Glomerular endothelial cell (primary cell): ENCODE results near the gene PIK3CB. TPM values are rescaled to one million over a fixed set of nuclear protein-coding genes. Genes with fewer than 3 reads are reported as not detected.
"Not testable (repeated sequence)": the region's sequence is repeated elsewhere in the genome, so short reads cannot be mapped to it uniquely, and the experiment has no call there.

Experiments
- DNase-seq: peaks from one replicate; pipeline ENCODE4 v3.0.0-alpha.2; 2011; ENCODE audit warnings: low read depth, low spot score; ENCODE audit errors: extremely low read depth
- total RNA-seq: library from RNA; depleted of rRNA; stranded (reverse); fragments of >200 nt; gene quantifications from 2 replicates; pipeline ENCODE4 v1.2.3, GENCODE V29; 2015

PIK3CB gene
- total RNA-seq, 1 donor from 2014 or later: 19.7 TPM

- DNase-seq: no peak
These were observed 14.0 kb upstream of the PIK3CB start for GRCh38 chr3:138848696-138849095.

DNA sequence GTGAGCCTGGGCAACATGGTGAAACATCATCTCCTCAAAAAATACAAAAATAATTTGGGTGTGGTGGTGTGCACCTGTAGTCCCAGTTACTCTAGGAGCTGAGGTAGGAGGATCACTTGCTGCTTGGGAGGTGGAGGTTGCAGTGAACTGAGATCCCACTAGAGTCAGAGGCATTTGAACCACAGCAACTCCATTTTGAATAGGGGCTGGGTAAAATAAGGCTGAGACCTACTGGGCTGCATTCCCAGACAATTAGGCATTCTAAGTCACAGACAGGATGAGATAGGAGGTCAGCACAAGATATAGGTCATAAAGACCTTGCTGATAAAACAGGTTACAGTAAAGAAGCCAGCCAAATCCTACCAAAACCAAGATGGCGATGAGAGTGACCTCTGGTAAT lies 12.1 kb upstream of the PIK3CB start:
- not testable (repeated sequence) for DNase-seq

- DNase-seq: no peak
These were observed 11.6 kb upstream of the PIK3CB start for GRCh38 chr3:138846262-138846791.

DNA sequence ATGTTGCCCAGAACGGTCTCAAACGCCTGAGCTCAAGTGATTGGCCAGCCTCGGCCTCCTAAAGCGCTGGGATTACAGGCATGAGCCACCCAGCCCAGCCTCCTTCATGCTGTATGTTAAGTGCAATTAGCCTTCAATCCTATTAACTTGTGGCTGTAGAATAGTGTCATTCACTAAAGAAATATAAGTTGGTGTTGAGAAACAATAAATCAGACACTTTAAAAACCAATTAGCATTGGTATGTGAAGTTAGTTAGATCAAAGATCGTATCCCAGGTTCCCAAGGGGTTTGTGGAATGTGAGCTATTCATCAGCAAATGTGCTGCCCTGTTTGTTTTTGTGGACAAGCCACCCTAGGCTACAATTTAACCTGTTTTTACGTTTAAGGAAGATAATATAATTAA lies 11.0 kb upstream of the PIK3CB start:
- no peak for DNase-seq

GRCh38 chr3:138845181-138845601 lies 10.5 kb upstream of the PIK3CB start:
- no peak for DNase-seq

GRCh38 chr3:138842483-138843188 lies 7.9 kb upstream of the PIK3CB start:
- DNase-seq: no peak

DNA sequence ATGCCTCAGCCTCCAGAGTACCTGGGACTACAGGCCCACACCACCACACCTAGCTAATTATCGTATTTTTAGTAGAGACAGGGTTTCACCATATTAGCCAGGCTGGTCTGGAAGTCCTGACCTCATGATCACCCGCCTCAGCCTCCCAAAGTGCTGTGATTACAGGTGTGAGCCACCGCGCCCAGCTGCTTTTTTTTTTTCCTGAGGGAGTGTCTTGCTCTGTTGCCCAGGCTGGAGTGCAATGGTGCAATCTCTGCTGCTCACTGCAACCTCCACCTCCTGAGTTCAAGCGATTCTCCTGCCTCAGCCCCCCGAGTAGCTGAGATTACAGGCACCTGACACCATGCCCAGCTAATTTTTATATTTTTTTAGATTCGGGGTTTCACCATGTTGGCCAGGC lies 3.7 kb upstream of the PIK3CB start:
- DNase-seq: not testable (repeated sequence)

DNA sequence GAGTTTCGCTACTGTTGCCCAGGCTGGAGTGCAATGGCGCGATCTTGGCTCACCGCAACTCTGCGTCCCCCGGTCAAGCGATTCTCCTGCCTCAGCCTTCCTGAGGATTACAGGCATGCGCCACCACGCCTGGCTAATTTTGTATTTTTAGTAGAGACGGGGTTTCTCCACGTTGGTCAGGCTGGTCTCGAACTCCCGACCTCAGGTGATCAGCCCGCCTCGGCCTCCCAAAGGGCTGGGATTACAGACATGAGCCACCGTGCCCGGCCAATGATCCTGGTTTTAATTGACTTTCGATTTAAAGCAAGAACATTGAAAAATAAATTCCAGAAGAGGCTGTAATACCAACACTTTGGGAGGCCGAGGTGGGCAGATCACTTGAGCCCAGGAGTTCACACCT lies 1.1 kb upstream of the PIK3CB start:
- not testable (repeated sequence) for DNase-seq

DNA sequence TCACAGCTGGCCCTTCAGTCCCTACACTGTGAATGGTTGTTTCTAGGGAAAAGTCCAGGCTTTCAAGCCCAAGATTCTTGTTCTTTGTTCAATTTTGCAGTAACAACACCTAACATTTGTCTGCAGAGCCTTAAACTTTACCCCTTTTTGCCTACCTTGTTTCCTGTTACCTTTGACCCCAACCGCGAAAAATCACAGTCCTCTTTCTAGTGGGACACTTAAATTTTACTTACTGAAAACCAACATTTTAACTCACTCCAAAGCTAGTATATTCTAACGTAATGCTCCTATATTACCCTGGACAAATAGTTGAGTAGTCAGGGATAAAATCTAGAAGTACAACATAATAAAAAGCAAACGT lies 649 bp upstream of the PIK3CB start:
- no peak for DNase-seq

DNA sequence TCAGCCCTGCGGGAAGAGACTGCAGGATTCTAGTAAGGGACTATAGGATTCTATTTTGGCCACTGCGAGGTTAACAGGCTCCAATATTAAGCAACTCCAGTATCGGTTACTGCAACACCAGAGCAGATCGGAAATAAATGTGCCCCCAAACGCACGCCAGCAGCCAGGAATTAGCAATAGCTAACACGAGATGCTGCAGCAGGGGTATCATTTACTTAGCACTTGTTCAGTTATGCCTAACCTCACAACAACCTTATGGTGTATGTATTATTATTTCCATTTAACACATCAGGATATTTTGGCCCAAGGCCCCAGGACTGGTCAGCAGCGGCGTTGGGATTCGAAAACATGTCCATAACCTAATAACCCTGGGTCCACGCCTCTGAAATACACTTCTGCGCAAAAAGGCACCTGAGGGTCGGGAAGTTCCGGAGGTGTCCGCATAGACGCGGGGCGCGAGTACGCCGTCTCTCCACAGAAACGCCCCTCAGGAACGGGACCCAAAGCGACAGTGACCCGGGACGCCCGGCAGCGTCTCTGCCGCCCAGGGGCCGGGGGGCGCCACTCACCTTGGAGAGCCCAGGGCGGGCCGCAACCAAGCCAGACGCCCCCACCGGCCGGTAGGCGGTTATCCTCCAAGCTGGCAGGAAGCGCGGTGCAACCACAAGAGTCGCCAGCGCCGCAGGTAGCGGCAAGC lies 681 bp downstream of the PIK3CB start:
- no peak for DNase-seq

DNA sequence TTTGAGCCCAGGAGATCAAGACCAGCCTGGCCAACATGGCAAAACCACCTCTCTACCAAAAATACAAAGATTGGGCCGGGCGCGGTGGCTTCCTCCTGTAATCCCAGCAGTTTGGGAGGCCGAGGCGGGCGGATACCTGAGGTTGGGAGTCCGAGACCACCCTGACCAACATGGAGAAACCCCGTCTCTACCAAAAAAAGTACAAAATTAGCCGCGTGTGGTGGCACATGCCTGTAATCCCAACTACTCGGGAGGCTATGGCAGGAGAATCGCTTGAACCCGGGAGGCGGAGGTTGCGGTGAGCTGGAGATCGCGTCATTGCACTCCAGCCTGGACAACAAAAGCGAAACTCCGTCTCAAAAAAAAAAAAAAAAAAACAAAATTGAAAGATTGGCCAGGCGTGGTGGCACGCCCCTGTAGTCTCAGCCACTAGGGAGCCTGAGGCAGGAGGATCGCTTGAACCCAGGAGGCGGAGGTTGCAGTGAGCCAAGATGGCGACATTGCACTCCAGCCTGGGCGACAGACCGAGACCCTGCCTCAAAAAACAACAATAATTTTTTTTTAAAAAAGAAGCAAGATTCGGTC lies 2.2 kb downstream of the PIK3CB start:
- not testable (repeated sequence) for DNase-seq

DNA sequence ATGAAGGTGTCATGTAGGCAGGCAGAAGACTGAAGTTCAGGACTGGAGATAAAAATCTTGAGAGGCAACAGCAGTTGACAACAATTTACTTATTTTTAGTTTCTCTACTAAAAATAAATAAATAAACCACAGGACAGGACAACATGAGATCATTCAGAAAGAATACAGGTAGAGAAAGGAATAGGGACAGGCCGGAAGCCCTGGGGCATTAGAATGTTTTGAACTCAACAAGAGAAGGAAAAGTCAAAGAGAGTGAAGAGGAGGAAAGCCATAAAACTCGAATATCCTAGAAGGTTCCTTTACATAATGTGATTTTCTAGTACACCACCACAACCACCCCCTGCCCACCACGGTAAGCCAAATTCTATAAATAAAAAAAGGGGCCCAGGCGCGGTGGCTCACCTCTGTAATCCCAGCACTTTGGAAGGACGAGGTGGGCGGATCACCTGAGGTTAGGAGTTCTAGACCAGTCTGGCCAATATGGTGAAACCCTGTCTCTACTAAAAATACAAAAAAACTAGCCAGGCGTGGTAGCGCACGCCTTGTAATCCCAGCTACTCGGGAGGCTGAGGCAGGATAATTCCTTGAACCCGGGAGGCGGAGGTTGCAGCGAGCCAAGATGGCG lies 4.7 kb downstream of the PIK3CB start:
- DNase-seq: no peak

DNA sequence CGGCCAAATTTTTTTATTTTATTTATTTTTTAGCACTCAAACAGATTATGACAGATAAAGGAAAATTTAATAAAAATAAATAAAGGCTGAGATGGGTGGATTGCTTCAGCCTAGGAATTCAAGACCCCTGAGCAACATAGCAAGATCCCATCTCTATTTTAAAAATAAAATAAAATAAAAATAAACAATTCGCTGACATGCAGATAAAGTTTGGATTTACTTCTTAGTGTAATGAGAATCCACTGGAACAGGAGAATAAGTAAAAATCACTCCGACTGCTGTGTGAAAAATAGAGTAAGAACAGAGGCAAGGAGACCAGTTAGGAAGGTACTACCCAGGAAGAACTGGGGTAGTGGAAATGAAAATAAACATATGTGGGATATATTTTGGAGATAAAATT lies 5.6 kb downstream of the PIK3CB start:
- DNase-seq: no peak

DNA sequence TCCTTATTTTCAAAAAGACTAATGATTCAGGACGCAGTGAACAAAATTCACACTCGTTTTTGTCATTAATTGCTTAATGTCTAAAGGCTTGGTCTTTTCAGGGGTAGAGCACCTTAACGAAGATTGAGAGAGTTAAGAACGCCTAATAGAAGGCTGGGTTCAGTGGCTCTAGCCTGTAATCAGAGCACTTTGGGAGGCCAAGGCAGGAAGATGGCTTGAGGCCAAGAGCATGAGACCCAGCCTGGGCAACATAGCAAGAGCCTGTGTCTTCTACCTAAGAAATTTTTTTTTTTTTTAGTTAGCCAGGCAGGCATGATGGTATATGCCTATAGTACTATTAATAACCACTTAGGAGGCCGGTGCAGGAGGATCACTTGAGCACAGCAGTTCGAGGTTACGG lies 7.5 kb downstream of the PIK3CB start:
- no peak for DNase-seq

GRCh38 chr3:138825336-138825735 lies 9.4 kb downstream of the PIK3CB start:
- no peak for DNase-seq

- no peak for DNase-seq
These were observed 10.6 kb downstream of the PIK3CB start for GRCh38 chr3:138824114-138824506.

DNA sequence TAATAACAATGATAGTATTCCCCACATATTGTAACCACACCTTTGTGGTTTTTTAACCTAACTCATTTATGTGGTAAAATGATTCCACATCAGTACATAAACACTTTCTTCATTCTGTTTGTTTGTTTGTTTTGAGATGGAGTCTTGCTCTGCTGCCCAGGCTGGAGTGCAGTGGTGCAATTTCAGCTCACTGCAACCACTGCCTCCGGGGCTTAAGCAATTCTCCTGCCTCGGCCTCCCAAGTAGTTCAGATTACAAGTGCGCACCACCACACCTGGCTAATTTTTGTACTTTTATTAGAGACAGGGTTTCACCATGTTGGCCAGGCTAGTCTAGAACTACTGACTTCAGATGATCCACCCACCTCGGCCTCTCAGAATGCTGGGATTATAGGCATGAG lies 14.3 kb downstream of the PIK3CB start:
- DNase-seq: not testable (repeated sequence)

- no peak for DNase-seq
These were observed 16.4 kb downstream of the PIK3CB start for GRCh38 chr3:138818185-138818860.

GRCh38 chr3:138817695-138818094 lies 17.0 kb downstream of the PIK3CB start:
- DNase-seq: no peak

DNA sequence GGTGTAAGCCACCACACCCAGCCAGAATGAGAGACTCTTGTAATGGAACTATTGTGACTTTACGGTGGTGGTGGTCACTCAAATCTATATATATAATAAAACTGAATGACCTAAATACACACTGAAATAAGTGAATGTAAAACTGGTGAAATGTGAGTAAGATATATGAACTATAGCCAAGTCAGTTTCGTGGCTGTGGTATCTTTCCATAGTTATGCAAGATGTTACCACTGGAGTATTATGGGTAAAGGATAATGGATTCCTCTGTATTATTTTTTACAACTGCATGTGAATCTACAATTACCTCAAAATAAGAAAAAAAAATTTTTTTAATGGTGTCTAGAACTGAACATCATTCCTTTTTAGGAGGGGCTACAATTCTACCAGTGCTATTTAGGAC lies 21.9 kb downstream of the PIK3CB start:
- no peak for DNase-seq
